ENCODE measurements around the gene ASTE1.

The ASTE1 gene

DNA sequence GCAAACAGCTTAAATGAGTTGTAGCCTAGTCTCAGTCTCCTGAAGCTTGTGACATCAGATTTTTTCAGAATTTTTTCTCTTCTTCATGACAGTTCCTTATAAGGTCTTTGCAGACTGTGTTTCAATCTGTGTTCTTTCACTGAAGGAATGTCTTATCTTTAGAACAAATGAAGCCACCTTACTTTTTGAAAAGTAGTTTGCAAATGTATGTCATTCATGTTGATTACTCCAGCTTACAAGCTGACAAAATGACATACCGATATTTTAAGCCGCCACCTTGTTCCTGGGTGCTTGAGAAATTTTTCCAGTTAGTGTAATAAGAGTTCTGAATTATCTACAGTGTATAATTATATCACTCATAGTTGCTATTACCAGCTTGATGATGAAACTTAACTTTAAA is 57.0 kb downstream of the ASTE1 start (continued):
- TF ChIP-seq, protein P1, sequence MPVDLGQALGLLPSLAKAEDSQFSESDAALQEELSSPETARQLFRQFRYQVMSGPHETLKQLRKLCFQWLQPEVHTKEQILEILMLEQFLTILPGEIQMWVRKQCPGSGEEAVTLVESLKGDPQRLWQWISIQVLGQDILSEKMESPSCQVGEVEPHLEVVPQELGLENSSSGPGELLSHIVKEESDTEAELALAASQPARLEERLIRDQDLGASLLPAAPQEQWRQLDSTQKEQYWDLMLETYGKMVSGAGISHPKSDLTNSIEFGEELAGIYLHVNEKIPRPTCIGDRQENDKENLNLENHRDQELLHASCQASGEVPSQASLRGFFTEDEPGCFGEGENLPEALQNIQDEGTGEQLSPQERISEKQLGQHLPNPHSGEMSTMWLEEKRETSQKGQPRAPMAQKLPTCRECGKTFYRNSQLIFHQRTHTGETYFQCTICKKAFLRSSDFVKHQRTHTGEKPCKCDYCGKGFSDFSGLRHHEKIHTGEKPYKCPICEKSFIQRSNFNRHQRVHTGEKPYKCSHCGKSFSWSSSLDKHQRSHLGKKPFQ (tag by site-specific recombination; IDR thresholded peaks at IDR 0.05): no peak
- no peak for TF ChIP-seq PRDM1 (tag by site-specific recombination; IDR thresholded peaks at IDR 0.05)

DNA sequence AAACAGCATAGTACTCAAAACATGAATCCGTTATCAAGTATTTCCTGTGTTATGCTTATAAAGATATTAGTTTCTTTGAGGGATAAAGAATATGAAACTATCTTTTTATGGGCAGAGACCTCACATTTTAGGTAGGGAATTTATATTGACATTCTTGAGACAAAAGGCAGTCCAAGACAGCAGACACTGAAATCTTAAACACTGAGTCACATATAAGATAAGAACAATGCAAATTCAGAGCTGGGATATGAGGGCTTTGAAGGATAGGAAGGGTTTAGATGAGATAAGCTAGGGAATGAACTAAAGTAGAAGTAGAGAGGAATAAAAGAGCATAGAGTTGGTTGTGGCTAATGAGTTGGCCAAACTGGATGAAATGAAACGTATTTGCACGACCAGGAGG is 58.4 kb downstream of the ASTE1 start:
- Histone ChIP-seq H3K4me1 (ENCODE audit: control insufficient read depth, insufficient read depth, low read length) (no peaks in the 10 kb centered on the region), H3K4me3 (ENCODE audit: low read depth, low read length) (no peak overlapping the region), H3K9me3 (ENCODE audit: control insufficient read depth, insufficient read depth, low read depth, low read length) (no peaks in the 10 kb centered on the region), H3K36me3 (ENCODE audit: control insufficient read depth in 2 of 2, insufficient read depth in 1 of 2, low read length in 2 of 2) (peaks cover 0 to 50% of the 10 kb centered on the region in 2 experiments; a peak in 2 of 3 replicates), H3K27ac (ENCODE audit: extremely low read depth, low read depth, low read length) (no peak overlapping the region)
- no peak for TF ChIP-seq ZNF366 (tag by site-specific recombination; conservative IDR thresholded peaks at IDR 0.05)
- no peak for TF ChIP-seq ZNF596 (tag by site-specific recombination; IDR thresholded peaks at IDR 0.05)
- TF ChIP-seq, protein P2, sequence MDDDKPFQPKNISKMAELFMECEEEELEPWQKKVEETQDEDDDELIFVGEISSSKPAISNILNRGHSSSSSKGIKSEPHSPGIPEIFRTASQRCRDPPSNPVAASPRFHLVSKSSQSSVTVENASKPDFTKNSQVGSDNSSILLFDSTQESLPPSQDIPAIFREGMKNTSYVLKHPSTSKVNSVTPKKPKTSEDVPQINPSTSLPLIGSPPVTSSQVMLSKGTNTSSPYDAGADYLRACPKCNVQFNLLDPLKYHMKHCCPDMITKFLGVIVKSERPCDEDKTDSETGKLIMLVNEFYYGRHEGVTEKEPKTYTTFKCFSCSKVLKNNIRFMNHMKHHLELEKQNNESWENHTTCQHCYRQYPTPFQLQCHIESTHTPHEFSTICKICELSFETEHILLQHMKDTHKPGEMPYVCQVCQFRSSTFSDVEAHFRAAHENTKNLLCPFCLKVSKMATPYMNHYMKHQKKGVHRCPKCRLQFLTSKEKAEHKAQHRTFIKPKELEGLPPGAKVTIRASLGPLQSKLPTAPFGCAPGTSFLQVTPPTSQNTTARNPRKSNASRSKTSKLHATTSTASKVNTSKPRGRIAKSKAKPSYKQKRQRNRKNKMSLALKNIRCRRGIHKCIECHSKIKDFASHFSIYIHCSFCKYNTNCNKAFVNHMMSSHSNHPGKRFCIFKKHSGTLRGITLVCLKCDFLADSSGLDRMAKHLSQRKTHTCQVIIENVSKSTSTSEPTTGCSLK (tag by site-specific recombination; IDR thresholded peaks at IDR 0.05): no peak
- TF ChIP-seq ZBTB20 (tag by site-specific recombination; IDR thresholded peaks at IDR 0.05): no peak
- TF ChIP-seq KLF16 (tag by site-specific recombination; IDR thresholded peaks at IDR 0.05): no peak
- no peak for TF ChIP-seq ZNF623 (tag by site-specific recombination; IDR thresholded peaks at IDR 0.05)
- TF ChIP-seq ZBTB17 (tag by site-specific recombination; IDR thresholded peaks at IDR 0.05): no peak
- no peak for TF ChIP-seq ZNF701 (tag by site-specific recombination; IDR thresholded peaks at IDR 0.05)
- TF ChIP-seq, protein P3, sequence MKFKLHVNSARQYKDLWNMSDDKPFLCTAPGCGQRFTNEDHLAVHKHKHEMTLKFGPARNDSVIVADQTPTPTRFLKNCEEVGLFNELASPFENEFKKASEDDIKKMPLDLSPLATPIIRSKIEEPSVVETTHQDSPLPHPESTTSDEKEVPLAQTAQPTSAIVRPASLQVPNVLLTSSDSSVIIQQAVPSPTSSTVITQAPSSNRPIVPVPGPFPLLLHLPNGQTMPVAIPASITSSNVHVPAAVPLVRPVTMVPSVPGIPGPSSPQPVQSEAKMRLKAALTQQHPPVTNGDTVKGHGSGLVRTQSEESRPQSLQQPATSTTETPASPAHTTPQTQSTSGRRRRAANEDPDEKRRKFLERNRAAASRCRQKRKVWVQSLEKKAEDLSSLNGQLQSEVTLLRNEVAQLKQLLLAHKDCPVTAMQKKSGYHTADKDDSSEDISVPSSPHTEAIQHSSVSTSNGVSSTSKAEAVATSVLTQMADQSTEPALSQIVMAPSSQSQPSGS (tag by site-specific recombination; IDR thresholded peaks at IDR 0.05; ENCODE audit: low read depth): no peak
- TF ChIP-seq ZSCAN16 (tag by site-specific recombination; IDR thresholded peaks at IDR 0.05): no peak
- no peak for TF ChIP-seq ZNF555 (tag by site-specific recombination; conservative IDR thresholded peaks at IDR 0.05)
- ChIA-PET CTCF (no interaction called here), POLR2A (no interaction called here)

DNA sequence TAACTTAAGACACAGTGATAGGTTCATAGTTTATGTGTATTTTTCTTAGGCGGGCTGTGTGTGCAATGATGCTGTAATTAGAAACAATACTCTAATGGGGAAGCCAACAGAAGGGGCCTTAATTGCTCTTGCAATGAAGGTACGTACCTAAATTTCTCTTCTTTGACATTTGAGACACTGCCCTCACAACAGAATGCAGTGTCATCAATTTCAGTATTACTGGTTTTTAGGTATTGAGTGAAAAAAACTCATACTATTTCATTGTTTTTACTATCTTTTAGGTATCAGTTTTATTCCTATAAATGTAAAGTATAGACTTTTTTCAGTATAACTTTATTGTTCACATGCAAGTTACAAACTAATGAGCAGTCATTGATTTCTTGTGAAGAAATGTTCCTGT is 59.3 kb downstream of the ASTE1 start:
- Histone ChIP-seq H3K27ac (ENCODE audit: extremely low read depth, low read depth, low read length) (no peak overlapping the region), H3K36me3 (ENCODE audit: control insufficient read depth in 2 of 2, insufficient read depth in 1 of 2, low read length in 2 of 2) (peaks cover 0 to 50% of the 10 kb centered on the region in 2 experiments; a peak in 2 of 3 replicates), H3K9me3 (ENCODE audit: control insufficient read depth, insufficient read depth, low read depth, low read length) (no peaks in the 10 kb centered on the region), H3K4me3 (ENCODE audit: low read depth, low read length) (no peak overlapping the region), H3K4me1 (ENCODE audit: control insufficient read depth, insufficient read depth, low read length) (no peaks in the 10 kb centered on the region)
- CTCF ChIA-PET: no interaction called here
- no peak for TF ChIP-seq ZNF677 (tag by site-specific recombination; IDR thresholded peaks at IDR 0.05)
- no peak for TF ChIP-seq ZNF311 (tag by site-specific recombination; IDR thresholded peaks at IDR 0.05; ENCODE audit: borderline replicate concordance)
- TF ChIP-seq HOXA7 (CRISPR knock-in tag; IDR thresholded peaks at IDR 0.05; ENCODE audit: borderline replicate concordance): no peak
- no peak for TF ChIP-seq ZNF239 (tag by site-specific recombination; IDR thresholded peaks at IDR 0.05)
- TF ChIP-seq ZNF571 (tag by site-specific recombination; IDR thresholded peaks at IDR 0.05): no peak
- no peak for TF ChIP-seq ZBTB1 (tag by site-specific recombination; IDR thresholded peaks at IDR 0.05)
- no peak for TF ChIP-seq ZNF16 (tag by site-specific recombination; IDR thresholded peaks at IDR 0.05; ENCODE audit: low read depth)
- POLR2A ChIA-PET: no interaction called here
